ENCODE measurements around the gene MARVELD2.
"Not testable (repeated sequence)": the region's sequence is repeated elsewhere in the genome, so short reads cannot be mapped to it uniquely, and the experiment has no call there.

MARVELD2 gene

DNA sequence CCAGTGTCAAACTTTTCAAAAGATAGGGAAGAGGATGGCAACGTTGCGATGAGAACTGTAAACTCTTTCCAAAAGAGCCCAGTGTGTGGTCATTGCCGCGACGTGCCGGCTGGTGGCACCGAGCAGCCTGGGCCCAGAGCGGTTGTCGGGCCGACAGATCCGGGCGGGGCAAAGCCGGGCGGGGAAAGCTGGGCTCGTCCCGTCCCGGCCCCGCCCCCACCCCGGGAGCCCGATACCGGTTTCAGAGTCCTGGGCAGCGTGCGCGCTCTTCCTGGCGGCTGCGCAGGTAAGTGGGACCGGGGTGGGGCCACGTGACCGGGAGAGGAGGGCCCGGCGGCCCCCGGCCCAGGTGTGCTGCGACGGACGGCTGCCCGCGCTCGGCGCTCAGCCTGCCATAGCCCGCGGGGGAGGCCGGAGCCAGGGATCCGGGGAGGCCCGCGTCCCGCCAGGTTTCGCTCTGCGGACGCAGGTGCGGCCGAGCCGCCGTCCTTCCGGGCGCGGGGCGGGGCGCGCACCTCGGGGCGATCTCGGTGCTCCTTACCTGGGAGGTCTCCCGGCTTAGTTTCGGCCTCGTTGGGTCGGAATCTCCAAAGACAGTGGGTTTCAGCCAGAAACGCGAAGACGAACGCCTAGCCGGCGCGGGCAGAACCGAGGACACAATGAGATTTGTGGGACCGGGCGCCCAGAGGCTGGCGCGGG, at the start of gene MARVELD2:
Gene MARVELD2, plus strand, starts transcription at position 232 of the 699 bp plus-strand sequence. CDS start 4,270 bp downstream, outside the sequence.
- peak; percentile 92 for DNase-seq (ENCODE audit: low spot score)

- no peak for DNase-seq (ENCODE audit: low spot score)
These were observed 47.1 kb upstream of the MARVELD2 start for GRCh38 chr5:69367697-69368279.

DNA sequence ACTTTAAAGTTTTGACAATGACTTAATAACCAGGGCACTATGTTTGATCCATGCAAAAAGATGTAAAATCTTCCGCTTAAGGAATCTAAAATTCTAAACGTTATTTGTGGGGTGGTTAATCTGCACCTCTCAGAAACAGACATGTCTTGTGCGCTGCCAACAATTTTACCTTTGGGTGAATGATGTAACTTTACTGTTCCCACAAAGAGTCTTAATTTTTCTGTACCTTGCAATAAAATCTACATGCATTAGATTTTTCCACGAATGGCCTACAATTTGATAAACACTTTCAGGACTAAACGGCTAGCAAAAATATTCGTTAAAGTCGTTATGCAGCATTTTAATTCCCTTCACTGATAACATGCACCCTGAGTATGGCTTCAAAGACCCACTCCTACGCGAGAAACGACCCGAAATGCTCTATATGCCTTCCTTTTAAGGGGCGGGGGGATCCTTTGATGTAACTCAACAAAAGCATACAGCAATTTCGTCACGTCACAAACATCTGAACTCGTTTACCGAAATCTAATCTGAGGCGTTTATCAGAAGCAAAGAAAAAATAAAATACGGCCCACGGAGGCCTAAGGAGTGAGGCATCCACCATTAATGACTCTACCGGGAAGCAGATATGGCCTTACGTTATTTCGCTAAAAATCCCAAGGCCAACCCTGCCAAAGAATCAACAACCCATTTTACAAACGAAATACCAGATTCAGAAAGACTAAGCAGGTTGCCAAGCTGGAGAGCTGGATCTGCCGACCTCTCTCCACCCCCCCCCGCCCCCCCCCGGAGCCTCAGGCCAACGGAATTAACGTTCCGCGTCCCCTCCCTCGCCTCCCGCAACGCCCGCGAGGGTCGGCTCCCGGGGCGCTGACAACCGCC, 46.2 kb upstream of the MARVELD2 start:
- DNase-seq (ENCODE audit: low spot score): peak; percentile 33

GRCh38 chr5:69369340-69370121, 45.4 kb upstream of the MARVELD2 start, which contains the start of the genes AK6, RAD17 and TAF9:
Gene AK6, minus strand, starts transcription at chr5:69369520. Its CDS starts 30 bp downstream, at chr5:69369490.
Gene RAD17, plus strand, starts transcription at chr5:69369818. Its CDS starts 2,391 bp downstream, at chr5:69372209.
Gene TAF9, minus strand, starts transcription at chr5:69369520. Its CDS starts 3,783 bp downstream, at chr5:69365737.
- peak; percentile 87 for DNase-seq (ENCODE audit: low spot score)

GRCh38 chr5:69370335-69370734, 44.6 kb upstream of the MARVELD2 start:
- not testable (repeated sequence) for DNase-seq (ENCODE audit: low spot score)

DNA sequence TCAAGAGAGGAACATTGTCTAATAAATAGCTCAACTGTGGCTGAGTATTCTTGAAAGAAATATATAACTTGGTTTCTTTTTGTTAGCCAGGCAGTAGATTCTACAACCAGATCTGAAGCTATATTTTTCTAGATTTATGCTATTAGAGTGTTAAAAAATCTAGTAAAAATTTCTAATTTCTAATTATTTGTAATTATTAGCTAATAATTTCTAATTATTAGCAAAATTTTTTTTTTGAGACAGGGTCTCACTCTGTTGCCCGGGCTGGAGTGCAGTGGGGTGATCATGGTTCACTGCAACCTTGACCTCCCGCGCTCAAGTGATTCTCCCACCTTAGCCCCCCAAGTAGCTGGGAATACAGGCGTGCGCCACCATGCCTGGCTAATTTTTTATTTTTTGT, 42.5 kb upstream of the MARVELD2 start:
- DNase-seq (ENCODE audit: low spot score): no peak

- no peak for DNase-seq (ENCODE audit: low spot score)
These were observed 39.9 kb upstream of the MARVELD2 start for GRCh38 chr5:69374911-69375446.

- DNase-seq (ENCODE audit: low spot score): no peak
These were observed 36.5 kb upstream of the MARVELD2 start for GRCh38 chr5:69378376-69378775.

DNA sequence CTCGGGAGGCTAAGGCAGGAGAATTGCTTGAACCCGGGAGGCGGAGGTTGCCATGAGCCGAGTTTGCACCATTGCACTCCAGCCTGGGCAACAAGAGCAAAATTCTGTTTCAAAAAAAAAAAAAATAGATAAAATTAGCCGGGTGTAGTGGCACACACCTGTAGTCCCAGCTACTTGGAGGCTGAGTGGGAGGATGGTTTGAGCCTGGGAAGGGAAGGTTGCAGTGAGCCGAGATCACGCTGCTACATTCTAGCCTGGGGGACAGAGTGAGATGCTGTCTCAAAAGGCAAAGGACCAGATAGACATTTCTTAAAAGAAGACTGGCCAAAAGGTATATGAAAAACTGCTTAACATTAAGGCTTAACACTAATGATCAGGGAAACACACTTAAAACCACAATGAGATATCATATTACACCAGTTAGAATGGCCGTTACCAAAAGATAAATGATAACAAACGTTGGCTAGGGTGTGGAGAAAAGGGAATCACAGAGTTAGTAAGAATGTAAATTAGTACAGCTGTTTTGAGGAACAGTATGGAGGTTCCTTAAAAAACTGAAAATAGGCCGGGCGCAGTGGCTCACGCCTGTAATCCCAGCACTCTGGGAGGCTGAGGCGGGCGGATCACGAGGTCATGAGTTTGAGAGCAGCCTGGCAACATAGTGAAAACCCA, 10.1 kb upstream of the MARVELD2 start:
- DNase-seq (ENCODE audit: low spot score): peak; percentile 4

- peak; percentile 34 for DNase-seq (ENCODE audit: low spot score)
These were observed 655 bp downstream of the MARVELD2 start for GRCh38 chr5:69415584-69415958.

- peak; percentile 20 for DNase-seq (ENCODE audit: low spot score)
These were observed 1.3 kb downstream of the MARVELD2 start for GRCh38 chr5:69416180-69416579.

GRCh38 chr5:69416699-69417098, 1.8 kb downstream of the MARVELD2 start:
- DNase-seq (ENCODE audit: low spot score): no peak

GRCh38 chr5:69418554-69418953, 3.6 kb downstream of the MARVELD2 start:
- no peak for DNase-seq (ENCODE audit: low spot score)

DNA sequence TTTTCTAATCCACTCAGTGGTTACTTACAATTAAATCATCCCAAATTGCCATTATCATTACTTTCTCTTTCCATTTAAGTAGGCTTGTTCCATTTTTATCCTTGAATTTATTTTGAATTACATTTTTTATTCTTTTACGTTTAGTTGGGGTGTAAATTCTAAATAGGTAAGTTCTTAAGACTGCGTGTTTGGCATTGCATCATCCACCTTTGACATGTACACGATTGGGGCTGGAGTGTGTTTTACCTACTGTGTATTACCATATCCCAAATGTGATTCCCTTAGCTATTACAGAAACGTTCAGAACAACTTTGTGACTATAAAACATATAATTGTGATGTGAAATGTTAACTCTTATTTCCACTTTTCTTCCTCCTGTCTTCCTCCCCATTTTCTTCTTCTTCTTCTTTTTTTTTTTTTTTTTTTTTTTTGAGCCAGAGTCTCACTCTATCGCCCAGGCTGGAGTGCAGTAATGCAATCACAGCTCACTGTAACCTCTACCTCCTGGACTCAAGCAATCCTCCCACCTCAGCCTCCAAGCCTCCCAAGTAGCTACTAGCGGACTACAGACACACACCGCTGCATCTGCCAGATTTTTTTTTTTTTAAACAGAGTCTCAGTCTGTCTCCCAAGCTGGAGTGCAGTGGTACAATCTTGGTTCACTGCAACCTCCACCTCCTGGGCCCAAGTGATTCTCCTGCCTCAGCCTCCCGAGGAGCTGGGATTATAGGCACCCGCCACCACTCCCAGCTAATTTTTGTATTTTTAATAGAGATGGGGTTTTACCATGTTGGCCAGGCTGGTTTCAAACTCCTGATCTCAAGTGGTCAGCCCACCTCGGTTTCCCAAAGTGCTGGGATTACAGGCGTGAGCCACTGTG, 16.7 kb downstream of the MARVELD2 start:
- DNase-seq (ENCODE audit: low spot score): no peak

GRCh38 chr5:69432412-69433206, 17.7 kb downstream of the MARVELD2 start:
- DNase-seq (ENCODE audit: low spot score): no peak

DNA sequence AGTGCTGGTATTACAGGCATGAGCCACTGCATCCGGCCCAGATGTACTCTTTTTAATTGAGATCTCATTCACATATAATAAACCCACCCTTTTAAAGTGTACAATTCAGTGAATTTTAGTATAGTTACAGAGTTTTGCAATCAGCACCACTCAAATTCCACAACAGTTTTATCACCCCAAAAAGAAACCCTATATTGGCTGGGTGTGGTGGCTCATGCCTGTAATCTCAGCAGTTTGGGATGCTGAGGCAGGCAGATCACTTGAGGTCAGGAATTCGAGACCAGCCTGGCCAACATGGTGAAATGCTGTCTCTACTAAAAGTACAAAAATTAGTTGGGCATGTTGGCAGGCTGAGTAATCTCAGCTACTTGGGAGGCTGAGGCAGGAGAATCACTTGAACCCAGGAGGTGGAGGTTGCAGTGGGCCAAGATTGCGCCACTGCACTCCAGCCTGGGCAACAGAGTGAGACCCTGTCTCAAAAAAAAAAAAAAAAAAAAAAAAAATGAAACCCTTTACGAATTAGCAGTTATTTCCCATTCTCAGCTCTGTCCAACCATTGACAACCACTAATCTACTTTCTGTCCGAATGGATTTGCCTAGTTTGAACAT, 20.5 kb downstream of the MARVELD2 start:
- DNase-seq (ENCODE audit: low spot score): not testable (repeated sequence)

GRCh38 chr5:69444127-69444754, 29.3 kb downstream of the MARVELD2 start:
- DNase-seq (ENCODE audit: low spot score): peak; percentile 81

DNA sequence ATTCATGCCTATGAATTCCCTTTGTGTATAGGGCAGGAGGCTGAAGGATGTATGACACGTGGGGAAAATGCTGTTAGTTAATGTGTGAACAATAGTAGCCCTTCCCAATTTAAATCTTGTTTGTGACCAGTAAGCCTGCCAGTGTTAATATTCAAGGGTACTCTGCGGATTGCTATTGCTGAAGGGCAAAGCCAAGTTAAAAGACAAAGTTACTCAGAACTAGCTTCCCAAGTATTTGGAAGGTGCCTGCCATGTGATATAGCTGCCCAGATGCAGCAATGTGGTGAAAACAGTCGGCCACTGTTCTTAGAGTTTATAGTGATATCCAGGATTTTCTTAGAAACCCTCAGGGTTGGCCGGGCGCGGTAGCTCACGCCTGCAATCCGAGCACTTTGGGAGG, 34.6 kb downstream of the MARVELD2 start:
- DNase-seq (ENCODE audit: low spot score): no peak

Measured in SW480 (cell line).